Activated CD4-positive, alpha-beta T cell treated with anti-CD3 and anti-CD28 coated beads for 36 hours (primary cell): ENCODE data around the gene TTYH2. TPM values are rescaled to one million over a fixed set of nuclear protein-coding genes. Genes with fewer than 3 reads are reported as not detected.
A peak's percentile ranks its signal among the peaks of the same experiment; 100 is the strongest.
"Not testable (repeated sequence)": the region's sequence is repeated elsewhere in the genome, so short reads cannot be mapped to it uniquely, and the experiment has no call there.

Experiments used
- ATAC-seq: fragments of 200-7000 bp; cut with Tn5 transposase; one replicate; pipeline ENCODE4 v1.10.0; 2021; ENCODE audit warnings: mild to moderate bottlenecking, moderate library complexity
- CTCF ChIA-PET: fragments of 350-600 bp; sonication (Branson Sonifier 250); formaldehyde crosslinking; loops from one replicate; lab custom pipeline; 2021; ENCODE audit warnings: antibody characterized with exemption; lab: Charles Lee
- POLR2A ChIA-PET: fragments of 350-600 bp; sonication (Branson Sonifier 250); formaldehyde crosslinking; loops from one replicate; lab custom pipeline; 2021; ENCODE audit warnings: antibody characterized with exemption, inconsistent platforms; lab: Charles Lee
- DNase-seq: peaks from one replicate; pipeline ENCODE4 v3.0.0-alpha.2; 2020
- H3K27ac Mint-ChIP-seq: one replicate; pipeline ENCODE4 v1.8.0; 2021; ENCODE audit warnings: mixed read lengths
- H3K27me3 Mint-ChIP-seq: one replicate; pipeline ENCODE4 v1.8.0; 2021; ENCODE audit warnings: mixed read lengths
- H3K36me3 Mint-ChIP-seq: one replicate; pipeline ENCODE4 v1.8.0; 2021; ENCODE audit warnings: low read depth, mixed read lengths
- H3K4me1 Mint-ChIP-seq: one replicate; pipeline ENCODE4 v1.8.0; 2021; ENCODE audit warnings: mixed read lengths
- H3K4me3 Mint-ChIP-seq: one replicate; pipeline ENCODE4 v1.8.0; 2021; ENCODE audit warnings: mild to moderate bottlenecking, moderate library complexity, mixed read lengths
- H3K9me3 Mint-ChIP-seq: one replicate; pipeline ENCODE4 v1.8.0; 2021; ENCODE audit warnings: low read depth, mixed read lengths
- intact Hi-C, 2 experiments: fragments of 100-400 bp; cut with DNase I in 1 of 2; cut with micrococcal nuclease in 1 of 2; formaldehyde crosslinking; loops; one replicate each; pipeline versions ENCODE4 v1.14.2 to v1.15.1; 2022 to 2024; cut with DNase I, micrococcal nuclease
- total RNA-seq, 2 experiments: library from RNA; stranded (reverse); gene quantifications; one replicate each; pipeline ENCODE4 v1.2.3, GENCODE V29; 2021

Gene TTYH2
- total RNA-seq, 2 experiments from 2014 or later: 2.7 to 3.4 TPM

- intact Hi-C loops: no loop called here
- CTCF ChIA-PET: interaction anchor here (1.0 kb wide), 1 partner anchor 256 kb away, joined by 8 read pairs; no protein-coding TSS in a partner anchor
- Mint-ChIP-seq H3K36me3 (no peaks in the 10 kb centered on the region), H3K9me3 (no peaks in the 10 kb centered on the region), H3K4me1 (no peaks in the 10 kb centered on the region), H3K4me3 (no peak overlapping the region), H3K27me3 (peaks cover 10% of the 10 kb centered on the region), H3K27ac (no peak overlapping the region)
- POLR2A ChIA-PET: no interaction called here
- ATAC-seq: no peak
- DNase-seq: no peak
Observed at GRCh38 chr17:74181341-74181740, 32.0 kb upstream of the TTYH2 start.

DNA sequence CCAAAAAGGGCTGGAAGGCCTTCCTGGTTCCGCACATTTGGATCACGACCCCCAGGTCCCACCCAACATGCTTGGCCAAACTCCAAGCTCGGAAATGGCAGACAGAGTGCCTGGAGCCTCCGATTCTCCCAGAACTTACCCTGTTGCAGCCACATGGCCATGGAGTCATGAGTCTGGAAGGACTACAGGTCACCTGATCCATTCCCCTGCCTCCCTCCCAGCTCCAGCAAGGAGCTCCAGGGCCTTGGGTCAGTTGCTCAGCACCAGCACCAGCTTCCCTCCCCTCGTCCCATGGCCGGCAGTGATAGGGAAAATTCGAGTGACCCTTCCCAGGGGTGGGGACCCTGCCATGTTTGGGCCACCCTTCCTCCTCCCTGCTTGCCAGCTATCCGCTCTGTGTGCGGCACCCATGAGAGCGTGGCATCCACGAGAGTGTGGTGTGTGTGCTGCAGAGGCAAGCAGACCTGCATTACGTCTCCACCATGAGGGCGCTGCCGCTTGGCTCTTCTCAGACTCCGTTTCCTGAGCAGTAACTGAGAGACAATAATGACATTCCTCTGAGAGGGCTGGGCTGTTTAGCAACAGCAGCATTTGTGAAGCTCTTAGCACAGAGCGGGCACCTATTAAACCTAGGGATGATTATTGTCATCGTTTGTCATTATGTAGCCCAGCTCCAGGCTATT, 31.2 kb upstream of the TTYH2 start:
- DNase-seq (no peak), ATAC-seq (no peak)
- intact Hi-C loops: no loop called here
- no peak overlapping the region for H3K4me3 Mint-ChIP-seq
- H3K36me3 Mint-ChIP-seq: no peaks in the 10 kb centered on the region
- ChIA-PET POLR2A (no interaction called here), CTCF (no interaction called here)
- H3K9me3 Mint-ChIP-seq: no peaks in the 10 kb centered on the region
- H3K27ac Mint-ChIP-seq: no peak overlapping the region
- H3K4me1 Mint-ChIP-seq: no peaks in the 10 kb centered on the region
- H3K27me3 Mint-ChIP-seq: peaks cover 7% of the 10 kb centered on the region

DNA sequence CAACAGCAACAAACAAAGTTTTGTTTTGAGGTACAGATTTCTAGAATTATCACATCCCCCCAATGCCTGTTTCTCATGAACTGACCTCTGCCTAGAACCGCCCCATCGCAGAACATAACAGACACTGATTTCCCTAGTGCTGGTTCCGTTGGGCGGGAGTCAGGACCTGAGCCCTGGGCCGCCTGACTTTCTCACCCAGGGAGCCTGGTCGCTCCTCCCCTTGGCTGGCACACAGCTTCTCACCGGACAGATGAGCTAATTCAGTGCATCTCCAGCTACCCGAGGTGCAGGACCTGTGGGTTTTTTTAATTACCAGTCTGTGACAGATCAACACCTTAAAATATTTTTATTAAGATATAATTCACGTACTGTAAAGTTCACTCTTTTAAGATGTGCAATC, 30.0 kb upstream of the TTYH2 start:
- Mint-ChIP-seq H3K27ac (no peak overlapping the region), H3K27me3 (peaks cover 9% of the 10 kb centered on the region), H3K36me3 (no peaks in the 10 kb centered on the region), H3K4me3 (no peak overlapping the region), H3K9me3 (no peaks in the 10 kb centered on the region), H3K4me1 (no peaks in the 10 kb centered on the region)
- no peak for DNase-seq
- CTCF ChIA-PET: no interaction called here
- POLR2A ChIA-PET: no interaction called here
- no peak for ATAC-seq
- intact Hi-C loops: no loop called here

DNA sequence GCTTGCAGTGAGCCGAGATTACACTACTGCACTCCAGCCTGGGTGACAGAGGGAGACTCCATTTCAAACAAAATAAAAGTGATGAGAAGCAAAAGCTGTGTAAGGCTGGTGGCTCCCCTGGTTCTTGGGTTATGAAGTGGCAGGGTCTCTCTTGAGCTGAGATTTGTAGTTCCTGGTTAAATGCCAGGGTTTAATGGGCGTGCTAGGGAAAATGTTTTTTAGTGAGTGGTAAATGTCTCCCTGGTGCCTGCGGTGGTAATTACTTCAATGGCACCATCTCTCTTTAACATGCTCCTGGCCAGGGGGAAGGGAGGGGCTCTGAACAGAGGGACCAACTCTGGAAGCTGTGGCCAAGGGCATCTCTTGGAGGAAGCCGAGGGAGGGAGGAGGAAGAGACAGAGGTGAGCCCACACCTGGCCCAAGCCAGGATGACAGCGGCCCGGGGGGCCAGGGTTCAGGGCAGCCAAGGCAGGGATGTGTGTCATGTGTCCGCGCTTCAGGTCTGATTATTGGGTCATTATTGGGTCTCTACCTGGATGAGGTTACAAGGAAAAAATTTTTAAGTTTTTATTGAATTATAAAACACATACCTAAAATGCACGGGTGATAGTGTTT, 27.7 kb upstream of the TTYH2 start:
- ATAC-seq: no peak
- H3K27ac Mint-ChIP-seq: no peak overlapping the region
- DNase-seq: no peak
- no peak overlapping the region for H3K4me3 Mint-ChIP-seq
- no peaks in the 10 kb centered on the region for H3K36me3 Mint-ChIP-seq
- H3K27me3 Mint-ChIP-seq: peaks cover 7% of the 10 kb centered on the region
- CTCF ChIA-PET: interaction anchor here (8.6 kb wide), 1 partner anchor 15 kb away, joined by 54 read pairs; the partner anchor contains the start of gene RPL38
- POLR2A ChIA-PET: no interaction called here
- H3K4me1 Mint-ChIP-seq: no peaks in the 10 kb centered on the region
- intact Hi-C loops: no loop called here
- H3K9me3 Mint-ChIP-seq: no peaks in the 10 kb centered on the region

DNA sequence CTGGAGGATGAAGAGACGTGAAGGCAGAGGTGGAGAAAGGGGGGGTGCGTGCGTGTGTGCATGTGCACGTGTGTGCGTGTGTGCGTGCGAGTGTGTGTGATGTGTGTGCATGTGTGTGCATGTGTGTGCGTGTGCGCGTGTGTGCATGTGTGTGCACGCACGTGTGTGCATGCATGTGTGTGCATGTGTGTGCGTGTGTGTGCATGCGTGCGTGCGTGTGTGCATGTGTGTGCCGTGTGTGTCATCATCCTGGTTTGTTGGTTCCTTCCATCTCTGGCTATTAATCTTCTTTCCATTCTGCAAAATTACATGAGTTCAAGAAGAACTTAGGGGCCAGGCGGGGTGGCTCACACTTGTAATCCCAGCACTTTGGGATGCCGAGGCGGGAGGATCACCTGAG, 26.9 kb upstream of the TTYH2 start:
- ChIA-PET CTCF (interaction anchor here (8.6 kb wide), 1 partner anchor 15 kb away, joined by 54 read pairs; the partner anchor contains the start of gene RPL38), POLR2A (no interaction called here)
- H3K9me3 Mint-ChIP-seq: no peaks in the 10 kb centered on the region
- H3K27me3 Mint-ChIP-seq: peaks cover 7% of the 10 kb centered on the region
- H3K27ac Mint-ChIP-seq: no peak overlapping the region
- no peak overlapping the region for H3K4me3 Mint-ChIP-seq
- H3K36me3 Mint-ChIP-seq: no peaks in the 10 kb centered on the region
- DNase-seq (no peak), ATAC-seq (no peak)
- H3K4me1 Mint-ChIP-seq: no peaks in the 10 kb centered on the region
- intact Hi-C loops: no loop called here

DNA sequence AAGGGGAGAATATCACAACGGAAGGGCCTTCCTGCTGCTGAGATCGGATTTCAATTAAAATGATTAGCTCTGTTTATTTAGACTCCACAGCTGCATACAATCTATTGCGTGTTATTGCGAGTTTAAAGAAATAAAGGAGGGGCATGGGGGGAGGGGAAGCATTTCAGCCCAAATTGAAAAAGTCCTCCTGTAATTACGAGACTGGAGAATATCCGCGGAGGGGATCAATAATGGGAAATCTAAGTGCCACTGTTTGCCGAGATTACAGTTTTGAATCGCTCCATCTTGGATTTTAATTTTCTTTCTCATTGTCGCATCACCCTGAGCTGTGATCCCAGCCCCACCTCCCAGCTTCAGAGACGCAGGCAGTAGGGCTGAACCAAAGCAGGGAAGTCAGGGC, 25.6 kb upstream of the TTYH2 start:
- ChIA-PET CTCF (interaction anchor here (0.9 to 8.6 kb wide), 3 partner anchors 8 to 13 kb away, joined by 3 to 54 read pairs (median 4); partner anchors contain the start of gene RPL38), POLR2A (no interaction called here)
- DNase-seq (no peak), ATAC-seq (no peak)
- no peaks in the 10 kb centered on the region for H3K9me3 Mint-ChIP-seq
- H3K4me1 Mint-ChIP-seq: no peaks in the 10 kb centered on the region
- no peak overlapping the region for H3K27ac Mint-ChIP-seq
- intact Hi-C loops: no loop called here
- peaks cover 6% of the 10 kb centered on the region for H3K27me3 Mint-ChIP-seq
- no peak overlapping the region for H3K4me3 Mint-ChIP-seq
- H3K36me3 Mint-ChIP-seq: no peaks in the 10 kb centered on the region

- H3K9me3 Mint-ChIP-seq, H3K4me1 Mint-ChIP-seq, DNase-seq, H3K27ac Mint-ChIP-seq, H3K4me3 Mint-ChIP-seq, H3K27me3 Mint-ChIP-seq, POLR2A ChIA-PET, intact Hi-C loops, H3K36me3 Mint-ChIP-seq, ATAC-seq: not testable (repeated sequence)
- CTCF ChIA-PET: interaction anchor here (0.9 to 8.6 kb wide), 3 partner anchors 9 to 12 kb away, joined by 3 to 54 read pairs (median 4); partner anchors contain the start of gene RPL38
Observed at GRCh38 chr17:74188687-74189086, 24.7 kb upstream of the TTYH2 start.

DNA sequence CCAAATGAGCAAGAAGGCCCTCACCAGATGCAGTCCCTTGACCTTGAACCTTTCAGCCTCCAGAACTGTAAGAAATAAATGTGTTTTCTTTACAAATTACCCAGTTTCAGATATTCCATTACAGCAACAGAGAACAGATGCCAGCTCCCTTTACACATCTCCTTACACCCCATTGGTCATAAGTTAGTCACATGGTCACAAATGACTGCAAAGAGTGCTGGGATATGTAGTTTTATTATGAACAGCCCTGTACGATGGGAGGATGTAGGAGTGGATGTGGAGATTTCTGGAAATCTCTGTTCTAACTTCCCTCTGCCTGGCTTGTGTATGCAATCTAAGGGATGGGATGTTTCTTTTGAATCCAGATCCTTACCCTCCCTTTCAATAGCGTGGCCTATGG, 23.2 kb upstream of the TTYH2 start:
- peak; percentile 90 for ATAC-seq
- Mint-ChIP-seq H3K4me1 (no peaks in the 10 kb centered on the region), H3K27me3 (peaks cover 11% of the 10 kb centered on the region), H3K9me3 (no peaks in the 10 kb centered on the region), H3K4me3 (no peak overlapping the region), H3K36me3 (no peaks in the 10 kb centered on the region), H3K27ac (no peak overlapping the region)
- POLR2A ChIA-PET: interaction anchor here (1.0 kb wide), 1 partner anchor 14 kb away, joined by 3 read pairs; the partner anchor contains the start of gene RPL38
- intact Hi-C loops: no loop called here
- DNase-seq: no peak
- CTCF ChIA-PET: interaction anchor here (0.6 to 8.6 kb wide), 2 partner anchors 11 to 99 kb away, joined by 4 to 54 read pairs; partner anchors contain the start of gene RPL38

- ATAC-seq: no peak
- POLR2A ChIA-PET: no interaction called here
- Mint-ChIP-seq H3K36me3 (no peaks in the 10 kb centered on the region), H3K9me3 (no peaks in the 10 kb centered on the region), H3K4me1 (no peaks in the 10 kb centered on the region), H3K27me3 (peaks cover 11% of the 10 kb centered on the region), H3K4me3 (no peak overlapping the region), H3K27ac (no peak overlapping the region)
- CTCF ChIA-PET: interaction anchor here (0.6 to 8.6 kb wide), 2 partner anchors 10 to 100 kb away, joined by 4 to 54 read pairs; partner anchors contain the start of gene RPL38
- no peak for DNase-seq
- intact Hi-C loops: no loop called here
Observed at GRCh38 chr17:74190807-74191406, 22.5 kb upstream of the TTYH2 start.

- POLR2A ChIA-PET: interaction anchor here (0.7 kb wide), 1 partner anchor 20 kb away, joined by 3 read pairs; the partner anchor contains the start of gene TTYH2
- Mint-ChIP-seq H3K36me3 (no peaks in the 10 kb centered on the region), H3K4me3 (no peak overlapping the region), H3K9me3 (no peaks in the 10 kb centered on the region), H3K27ac (no peak overlapping the region), H3K27me3 (peaks cover 9% of the 10 kb centered on the region), H3K4me1 (no peaks in the 10 kb centered on the region)
- intact Hi-C loops: no loop called here
- DNase-seq: no peak
- CTCF ChIA-PET: interaction anchor here (0.6 to 8.6 kb wide), 3 partner anchors 8 to 149 kb away, joined by 3 to 54 read pairs (median 3); partner anchors contain the start of gene RPL38
- no peak for ATAC-seq
Observed at GRCh38 chr17:74192950-74193781, 20.2 kb upstream of the TTYH2 start.

GRCh38 chr17:74194682-74195081, 18.7 kb upstream of the TTYH2 start:
- POLR2A ChIA-PET: no interaction called here
- no peak for ATAC-seq

More at GRCh38 chr17:74194682-74195081, 18.7 kb upstream of the TTYH2 start:
- DNase-seq: no peak
- intact Hi-C loops: no loop called here
- Mint-ChIP-seq H3K4me1 (peaks cover 4% of the 10 kb centered on the region), H3K4me3 (no peak overlapping the region), H3K27me3 (peaks cover 11% of the 10 kb centered on the region), H3K27ac (no peak overlapping the region), H3K9me3 (no peaks in the 10 kb centered on the region), H3K36me3 (no peaks in the 10 kb centered on the region)
- CTCF ChIA-PET: interaction anchor here (0.7 kb wide), 1 partner anchor 34 kb away, joined by 3 read pairs; no protein-coding TSS in a partner anchor
